ENCODE data around the gene ZC3H11A.

DNA sequence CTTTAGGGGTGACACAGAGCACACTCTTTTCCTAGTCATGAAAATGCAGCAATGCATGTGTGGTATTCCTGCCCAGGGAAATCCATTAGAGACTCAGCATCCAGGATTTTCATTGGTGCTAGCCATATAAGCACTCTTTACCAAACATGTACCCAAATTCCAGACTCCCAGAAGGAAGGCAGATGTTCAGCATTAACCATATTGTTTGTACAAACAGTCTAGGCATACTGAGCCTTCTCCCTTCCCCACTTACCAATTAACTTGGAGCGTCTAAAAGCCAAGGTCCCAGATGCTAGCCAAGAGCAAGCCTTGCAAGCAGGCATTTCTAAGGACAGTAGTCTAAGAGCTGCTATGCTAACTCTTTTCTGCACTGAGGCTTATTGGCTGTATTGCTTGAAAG, 27.9 kb downstream of the ZC3H11A start:
- no peak for TF ChIP-seq CTCF (IDR thresholded peaks at IDR 0.05; ENCODE audit: insufficient read depth, low read length)
- TF ChIP-seq REST (IDR thresholded peaks at IDR 0.05; ENCODE audit: insufficient replicate concordance, low read depth), result no peak
- TF ChIP-seq SPI1 (IDR thresholded peaks at IDR 0.05; ENCODE audit: borderline replicate concordance, low read depth), result no peak
- no peak for TF ChIP-seq POLR2AphosphoS5 (IDR thresholded peaks at IDR 0.05; ENCODE audit: low read depth)
- TF ChIP-seq GABPA (IDR thresholded peaks at IDR 0.05; ENCODE audit: low read depth), result no peak

Measured in HL-60 (cell line).